OCI-LY1 (cell line): Measurements from ENCODE around the gene EVL.

Experiments used
- EZH2 ChIP-seq: fragments of 200-600 bp; sonication (generic), shearing (Covaris generic); IDR thresholded peaks from 2 replicates; pipeline ENCODE4 v1.8.0; 2017; ENCODE audit warnings: borderline replicate concordance, mixed run types, mild to moderate bottlenecking, antibody characterized with exemption, low read length, moderate library complexity, mixed read lengths
- TF ChIP-seq, protein P1 (sequence below): fragments of 200-600 bp; sonication (generic), shearing (Covaris generic); IDR thresholded peaks from 2 replicates; pipeline ENCODE4 v1.5.1; 2017; ENCODE audit warnings: mild to moderate bottlenecking, antibody characterized with exemption, low read length, moderate library complexity, mixed read lengths

DNA sequence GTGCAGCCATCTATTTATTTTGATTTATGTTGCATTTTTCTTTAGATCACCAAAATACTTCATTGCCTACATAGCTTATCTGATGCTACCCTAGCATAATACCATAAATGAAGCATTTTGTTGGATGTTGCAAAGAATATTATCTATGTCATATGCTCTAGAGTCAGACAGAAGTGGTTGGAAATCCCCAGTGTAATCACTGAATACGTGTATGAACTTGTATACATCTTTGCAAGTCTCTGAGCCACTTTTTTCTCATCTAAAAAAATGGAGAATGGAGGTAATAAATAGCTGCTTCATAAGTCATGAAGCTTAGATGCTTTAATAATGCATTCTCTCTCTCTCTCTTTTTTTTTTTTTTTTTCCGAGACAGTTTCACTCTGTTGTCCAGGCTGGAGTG is 18.5 kb downstream of the EVL start:
- no peak for TF ChIP-seq EZH2
- TF ChIP-seq, protein P1, sequence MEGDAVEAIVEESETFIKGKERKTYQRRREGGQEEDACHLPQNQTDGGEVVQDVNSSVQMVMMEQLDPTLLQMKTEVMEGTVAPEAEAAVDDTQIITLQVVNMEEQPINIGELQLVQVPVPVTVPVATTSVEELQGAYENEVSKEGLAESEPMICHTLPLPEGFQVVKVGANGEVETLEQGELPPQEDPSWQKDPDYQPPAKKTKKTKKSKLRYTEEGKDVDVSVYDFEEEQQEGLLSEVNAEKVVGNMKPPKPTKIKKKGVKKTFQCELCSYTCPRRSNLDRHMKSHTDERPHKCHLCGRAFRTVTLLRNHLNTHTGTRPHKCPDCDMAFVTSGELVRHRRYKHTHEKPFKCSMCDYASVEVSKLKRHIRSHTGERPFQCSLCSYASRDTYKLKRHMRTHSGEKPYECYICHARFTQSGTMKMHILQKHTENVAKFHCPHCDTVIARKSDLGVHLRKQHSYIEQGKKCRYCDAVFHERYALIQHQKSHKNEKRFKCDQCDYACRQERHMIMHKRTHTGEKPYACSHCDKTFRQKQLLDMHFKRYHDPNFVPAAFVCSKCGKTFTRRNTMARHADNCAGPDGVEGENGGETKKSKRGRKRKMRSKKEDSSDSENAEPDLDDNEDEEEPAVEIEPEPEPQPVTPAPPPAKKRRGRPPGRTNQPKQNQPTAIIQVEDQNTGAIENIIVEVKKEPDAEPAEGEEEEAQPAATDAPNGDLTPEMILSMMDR, result no peak
